ENCODE measurements around the gene PLCL2.

PLCL2 gene

GRCh38 chr3:17059989-17060550 is 175.3 kb downstream of the PLCL2 start:
- H3K4me3 ChIP-seq (replicated peaks; ENCODE audit: low read depth, low read length) = no peak overlapping the region
- no peaks in the 10 kb centered on the region; the same call in 1 of the 2 replicates for H3K36me3 ChIP-seq (ENCODE audit: control insufficient read depth, insufficient read depth, low read length)
- no peaks in the 10 kb centered on the region for H3K27me3 ChIP-seq (replicated peaks; ENCODE audit: control insufficient read depth, insufficient read depth, low read length)
- no peak for TF ChIP-seq CTCF (IDR thresholded peaks at IDR 0.05; ENCODE audit: insufficient read depth, low read length, poor library complexity, severe bottlenecking)
- DNase-seq (ENCODE audit: extremely low read depth, insufficient read length) = no peak

DNA sequence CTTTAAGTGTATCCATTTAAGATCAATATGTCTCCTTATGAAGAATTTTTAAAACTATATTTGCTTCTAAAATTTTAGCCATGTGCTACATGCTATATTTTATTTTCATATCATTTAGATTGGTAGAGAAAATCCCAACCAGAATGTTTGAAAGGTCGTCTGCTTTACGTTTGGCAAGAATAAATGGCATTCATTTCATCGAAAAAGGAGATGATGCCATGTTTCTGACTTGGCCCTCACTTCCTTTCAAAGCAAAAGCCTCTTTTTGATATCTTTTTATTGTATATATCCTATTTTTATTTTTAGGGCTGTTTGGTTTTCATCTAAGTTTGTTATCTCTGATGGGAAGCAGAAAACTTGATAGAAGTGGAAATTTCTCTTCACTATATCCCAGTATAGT is 176.2 kb downstream of the PLCL2 start:
- Histone ChIP-seq H3K27me3 (replicated peaks; ENCODE audit: control insufficient read depth, insufficient read depth, low read length) (no peaks in the 10 kb centered on the region), H3K36me3 (ENCODE audit: control insufficient read depth, insufficient read depth, low read length) (no peaks in the 10 kb centered on the region; the same call in 1 of the 2 replicates), H3K4me3 (replicated peaks; ENCODE audit: low read depth, low read length) (no peak overlapping the region)
- DNase-seq (ENCODE audit: extremely low read depth, insufficient read length) = no peak
- TF ChIP-seq CTCF (IDR thresholded peaks at IDR 0.05; ENCODE audit: insufficient read depth, low read length, poor library complexity, severe bottlenecking) = no peak

GRCh38 chr3:17062736-17063135 is 178.0 kb downstream of the PLCL2 start:
- Histone ChIP-seq H3K27me3 (replicated peaks; ENCODE audit: control insufficient read depth, insufficient read depth, low read length) (no peaks in the 10 kb centered on the region), H3K4me3 (replicated peaks; ENCODE audit: low read depth, low read length) (no peak overlapping the region), H3K36me3 (ENCODE audit: control insufficient read depth, insufficient read depth, low read length) (no peaks in the 10 kb centered on the region; the same call in 1 of the 2 replicates)
- no peak for TF ChIP-seq CTCF (IDR thresholded peaks at IDR 0.05; ENCODE audit: insufficient read depth, low read length, poor library complexity, severe bottlenecking)
- DNase-seq (ENCODE audit: extremely low read depth, insufficient read length) = no peak

- no peak for TF ChIP-seq CTCF (IDR thresholded peaks at IDR 0.05; ENCODE audit: insufficient read depth, low read length, poor library complexity, severe bottlenecking)
- H3K4me3 ChIP-seq (replicated peaks; ENCODE audit: low read depth, low read length) = no peak overlapping the region
- H3K36me3 ChIP-seq (ENCODE audit: control insufficient read depth, insufficient read depth, low read length) = no peaks in the 10 kb centered on the region
- no peak for DNase-seq (ENCODE audit: extremely low read depth, insufficient read length)
- no peaks in the 10 kb centered on the region for H3K27me3 ChIP-seq (replicated peaks; ENCODE audit: control insufficient read depth, insufficient read depth, low read length)
Observed at GRCh38 chr3:17063596-17063995, 178.8 kb downstream of the PLCL2 start.

DNA sequence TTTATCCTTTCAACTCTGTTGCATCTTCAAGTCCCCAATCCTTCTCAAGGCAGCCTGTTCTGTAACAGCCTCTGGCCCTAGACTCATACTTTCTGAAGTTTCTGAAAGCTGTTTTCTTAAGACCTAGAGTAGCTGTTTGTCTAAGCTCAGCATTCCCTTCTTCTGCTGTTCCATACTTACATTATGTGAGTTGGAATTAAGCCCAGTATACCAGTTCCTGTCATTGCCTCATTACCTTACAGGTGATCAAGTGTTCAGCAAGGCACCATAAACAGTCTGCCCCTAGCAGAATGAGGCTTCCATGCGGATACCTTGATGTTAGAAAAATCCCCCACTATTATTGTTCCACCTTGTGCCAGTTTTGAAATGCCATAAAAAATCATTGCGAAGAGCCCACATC is 180.6 kb downstream of the PLCL2 start:
- Histone ChIP-seq H3K36me3 (ENCODE audit: control insufficient read depth, insufficient read depth, low read length) (no peaks in the 10 kb centered on the region), H3K4me3 (replicated peaks; ENCODE audit: low read depth, low read length) (no peak overlapping the region), H3K27me3 (replicated peaks; ENCODE audit: control insufficient read depth, insufficient read depth, low read length) (no peaks in the 10 kb centered on the region)
- no peak for DNase-seq (ENCODE audit: extremely low read depth, insufficient read length)
- no peak for TF ChIP-seq CTCF (IDR thresholded peaks at IDR 0.05; ENCODE audit: insufficient read depth, low read length, poor library complexity, severe bottlenecking)

DNA sequence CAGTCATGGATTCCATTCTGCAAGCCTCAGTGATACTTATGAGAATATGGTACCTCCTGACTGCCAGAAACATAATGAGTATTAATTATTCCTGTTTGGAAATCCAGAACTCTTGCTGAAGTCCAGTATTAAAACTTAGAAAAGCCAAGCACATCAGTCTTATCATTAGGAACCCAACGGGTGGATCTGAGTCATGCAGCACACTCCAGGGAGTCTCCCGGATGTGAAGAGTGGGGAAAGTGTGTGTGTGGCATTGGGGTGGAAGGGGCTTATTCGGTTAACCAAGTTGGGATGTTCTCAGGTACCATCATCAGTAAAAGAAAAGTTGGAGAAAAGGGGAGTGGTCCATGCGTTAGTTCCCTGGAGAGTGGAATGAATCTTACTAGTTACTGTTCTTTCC is 181.1 kb downstream of the PLCL2 start:
- H3K27me3 ChIP-seq (replicated peaks; ENCODE audit: control insufficient read depth, insufficient read depth, low read length) = no peaks in the 10 kb centered on the region
- no peak overlapping the region for H3K4me3 ChIP-seq (replicated peaks; ENCODE audit: low read depth, low read length)
- H3K36me3 ChIP-seq (ENCODE audit: control insufficient read depth, insufficient read depth, low read length) = 0 out of 2 replicates have a peak, but pooled peaks cover 2% of the 10 kb centered on the region
- TF ChIP-seq CTCF (IDR thresholded peaks at IDR 0.05; ENCODE audit: insufficient read depth, low read length, poor library complexity, severe bottlenecking) = no peak
- DNase-seq (ENCODE audit: extremely low read depth, insufficient read length) = no peak

Measured in GM06990 (cell line).